SK-N-SH (cell line): Measurements from ENCODE around the gene ZXDC. TPM values are rescaled to one million over a fixed set of nuclear protein-coding genes. Genes with fewer than 3 reads are reported as not detected.

Experiments
- CTCF ChIA-PET: fragments of 300-600, 350-600 bp; formaldehyde crosslinking; extraction: SDS; loops from one replicate; lab custom pipeline; 2021; lab: Yijun Ruan, JAX
- POLR2A ChIA-PET: fragments of 350-600 bp; sonication (Branson Sonifier 250); formaldehyde crosslinking; extraction: SDS; loops from one replicate; lab custom pipeline; 2020; ENCODE audit warnings: antibody characterized with exemption, inconsistent platforms; lab: Yijun Ruan, JAX
- DNase-seq: peaks from one replicate; pipeline ENCODE4 v3.0.0; 2012
- H2AFZ ChIP-seq: fragments of 200-600 bp; sonication (generic); 2 replicates; pipeline ENCODE4 v1.8.1; 2016; ENCODE audit warnings: antibody characterized with exemption, mild to moderate bottlenecking, low read depth
- H3F3A ChIP-seq: fragments of 200-600 bp; sonication (generic); replicated peaks from 2 replicates; pipeline ENCODE3; 2016; ENCODE audit warnings: antibody characterized with exemption, mild to moderate bottlenecking; ENCODE audit not compliant: insufficient read depth
- H3K27ac ChIP-seq, 2 experiments: fragments of 200-500 bp in 1 of 2; fragments of 200-600 bp in 1 of 2; sonication (Bioruptor generic) in 1 of 2; sonication (generic), shearing (Covaris generic) in 1 of 2; 2 replicates each; pipeline versions ENCODE4 v1.5.1 to v1.6.1; 2014 to 2016; ENCODE audit warnings: low read depth in 2 of 2, inconsistent platforms in 1 of 2, low read length in 1 of 2, mild to moderate bottlenecking in 1 of 2, mixed read lengths in 1 of 2
- H3K27me3 ChIP-seq: fragments of 200-600 bp; sonication (generic), shearing (Covaris generic); 2 replicates; pipeline ENCODE4 v1.6.1; 2016; ENCODE audit warnings: mixed run types; ENCODE audit not compliant: insufficient read depth
- H3K36me3 ChIP-seq, 2 experiments: fragments of 200-500 bp in 1 of 2; fragments of 200-600 bp in 1 of 2; sonication (Bioruptor generic) in 1 of 2; sonication (generic) in 1 of 2; replicated peaks in 1 of 2; 2 replicates each; pipeline versions ENCODE3 to v1.5.1; 2014 to 2016; ENCODE audit warnings: low read length in 1 of 2, mild to moderate bottlenecking in 1 of 2; ENCODE audit not compliant: insufficient read depth in 2 of 2, control insufficient read depth in 1 of 2
- H3K4me1 ChIP-seq, 2 experiments: fragments of 200-500 bp in 1 of 2; fragments of 200-600 bp in 1 of 2; sonication (Bioruptor generic) in 1 of 2; sonication (generic), shearing (Covaris generic) in 1 of 2; 2 replicates each; pipeline versions ENCODE4 v1.5.1 to v1.6.1; 2014 to 2016; ENCODE audit warnings: low read depth in 1 of 2, low read length in 1 of 2, mixed run types in 1 of 2; ENCODE audit not compliant: insufficient read depth in 2 of 2, control insufficient read depth in 1 of 2
- H3K4me2 ChIP-seq: fragments of 200-600 bp; sonication (generic), shearing (Covaris generic); 2 replicates; pipeline ENCODE4 v1.6.1; 2017; ENCODE audit warnings: mixed run types
- H3K4me3 ChIP-seq, 2 experiments: fragments of 200-500 bp in 1 of 2; fragments of 200-600 bp in 1 of 2; sonication (Bioruptor generic) in 1 of 2; sonication (generic), shearing (Covaris generic) in 1 of 2; 2 replicates each; pipeline versions ENCODE4 v1.5.1 to v1.8.1; 2014 to 2016; ENCODE audit warnings: low read depth in 2 of 2, inconsistent platforms in 1 of 2, low read length in 1 of 2, mild to moderate bottlenecking in 1 of 2, mixed read lengths in 1 of 2, moderate library complexity in 1 of 2
- H3K79me2 ChIP-seq: fragments of 200-600 bp; sonication (generic); 2 replicates; pipeline ENCODE4 v1.8.1; 2017; ENCODE audit warnings: mild to moderate bottlenecking; ENCODE audit not compliant: insufficient read depth
- H3K9ac ChIP-seq: fragments of 200-600 bp; sonication (generic); 2 replicates; pipeline ENCODE4 v1.6.1; 2017; ENCODE audit warnings: mixed run types
- H3K9me2 ChIP-seq: fragments of 200-600 bp; sonication (generic); 2 replicates; pipeline ENCODE4 v1.6.1; 2017; ENCODE audit warnings: mixed run types
- H3K9me3 ChIP-seq: fragments of 200-600 bp; sonication (generic); 2 replicates; pipeline ENCODE4 v1.6.1; 2017; ENCODE audit warnings: mixed run types, mild to moderate bottlenecking, moderate library complexity
- H4K20me1 ChIP-seq: fragments of 200-600 bp; sonication (generic); 2 replicates; pipeline ENCODE4 v1.6.1; 2017; ENCODE audit warnings: mild to moderate bottlenecking, mixed run types; ENCODE audit not compliant: insufficient read depth
- CHD2 ChIP-seq: fragments of 150-350 bp; IDR thresholded peaks from 2 replicates; pipeline ENCODE4 v1.6.1; 2018; ENCODE audit warnings: low read length; ENCODE audit not compliant: partially characterized antibody
- CTCF ChIP-seq: fragments of 200-600 bp; sonication (generic); IDR thresholded peaks from 2 replicates; pipeline ENCODE4 v1.6.1; 2017; ENCODE audit warnings: antibody characterized with exemption, mild to moderate bottlenecking, moderate library complexity
- EP300 ChIP-seq, 2 experiments: IDR thresholded peaks; 2 replicates each; pipeline versions ENCODE4 v1.4.0 to v1.6.1; 2012; ENCODE audit warnings: borderline replicate concordance in 1 of 2, low read depth in 1 of 2, low read length in 1 of 2
- EZH2phosphoT487 ChIP-seq: fragments of 200-600 bp; sonication (generic); IDR thresholded peaks from 2 replicates; pipeline ENCODE4 v1.6.1; 2017; ENCODE audit warnings: low read depth, mixed run types, mild to moderate bottlenecking, antibody characterized with exemption, moderate library complexity, borderline replicate concordance
- FOXJ3 ChIP-seq: sonication (generic); formaldehyde crosslinking; IDR thresholded peaks from 2 replicates; pipeline ENCODE4 v1.5.1; 2020; ENCODE audit warnings: mild to moderate bottlenecking, missing genetic modification reagents
- GABPA ChIP-seq: IDR thresholded peaks from 2 replicates; pipeline ENCODE4 v1.4.0; 2012; ENCODE audit warnings: low read depth, mild to moderate bottlenecking
- GATA2 ChIP-seq: sonication (generic); formaldehyde crosslinking; IDR thresholded peaks from 2 replicates; pipeline ENCODE4 v1.5.0; 2020; ENCODE audit warnings: mild to moderate bottlenecking, missing genetic modification reagents
- IRF3 ChIP-seq: fragments of 150-350 bp; IDR thresholded peaks from 2 replicates; pipeline ENCODE4 v1.6.1; 2016; ENCODE audit warnings: mild to moderate bottlenecking, low read depth, low read length
- MAX ChIP-seq: IDR thresholded peaks from 2 replicates; pipeline ENCODE4 v1.4.0; 2012; ENCODE audit warnings: low read depth
- MXI1 ChIP-seq: IDR thresholded peaks from 2 replicates; pipeline ENCODE4 v1.6.1; 2012; ENCODE audit warnings: mild to moderate bottlenecking, low read depth, low read length, improper control_type of control experiment
- NFIC ChIP-seq: IDR thresholded peaks from 2 replicates; pipeline ENCODE4 v1.4.0; 2012; ENCODE audit warnings: borderline replicate concordance
- NRF1 ChIP-seq: IDR thresholded peaks from 2 replicates; pipeline ENCODE4 v1.6.1; 2012; ENCODE audit warnings: low read depth, mild to moderate bottlenecking, low read length
- POLR2AphosphoS5 ChIP-seq: IDR thresholded peaks from 2 replicates; pipeline ENCODE4 v1.6.1; 2012; ENCODE audit warnings: low read depth, low read length
- RAD21 ChIP-seq: IDR thresholded peaks from 2 replicates; pipeline ENCODE4 v1.6.1; 2012; ENCODE audit warnings: mild to moderate bottlenecking, low read length
- RCOR1 ChIP-seq: fragments of 150-350 bp; IDR thresholded peaks from 2 replicates; pipeline ENCODE4 v1.6.1; 2017; ENCODE audit warnings: antibody characterized with exemption, low read length
- RXRA ChIP-seq: IDR thresholded peaks from 2 replicates; pipeline ENCODE4 v1.4.0; 2012; ENCODE audit warnings: low read depth, mild to moderate bottlenecking, borderline replicate concordance
- SIN3A ChIP-seq: IDR thresholded peaks from 2 replicates; pipeline ENCODE4 v1.6.1; 2012; ENCODE audit warnings: low read depth, mild to moderate bottlenecking, low read length, moderate library complexity, borderline replicate concordance
- USF1 ChIP-seq: IDR thresholded peaks from 2 replicates; pipeline ENCODE4 v1.4.0; 2012; ENCODE audit warnings: low read depth, borderline replicate concordance
- USF2 ChIP-seq: fragments of 150-350 bp; IDR thresholded peaks from 2 replicates; pipeline ENCODE4 v1.6.1; 2017; ENCODE audit warnings: antibody characterized with exemption, low read length, low read depth, borderline replicate concordance
- YY1 ChIP-seq: IDR thresholded peaks from 2 replicates; pipeline ENCODE4 v1.4.0; 2012; ENCODE audit warnings: low read depth, mild to moderate bottlenecking
- WGBS: methylation state at CpG from one replicate; pipeline ENCODE4 v1.1.6; 2017; ENCODE audit warnings: low lambda C conversion rate; 5-methylcytosine and 5-hydroxymethylcytosine counted together
- polyA plus RNA-seq, 3 experiments: library from polyadenylated mRNA; depleted of rRNA; stranded (reverse); fragments of >200 nt; gene quantifications; 2 replicates each; pipeline ENCODE4 v1.2.3, GENCODE V29; 2012

Gene ZXDC
- polyA plus RNA-seq, 1 of the 3 experiments (the other 2 are of a cell fraction): 8.5 TPM

GRCh38 chr3:126481808-126482502 is 6.3 kb upstream of the ZXDC start:
- Histone ChIP-seq H3K27me3 (no peaks in the 10 kb centered on the region), H3K9ac (no peak overlapping the region), H3K9me3 (no peaks in the 10 kb centered on the region), H3K4me2 (no peak overlapping the region), H3K4me3 (no peak overlapping the region), H3K27ac (peak overlapping the region in 1 of 2 experiments; percentile 80; a peak in 2 of 4 replicates), H2AFZ (no peak overlapping the region), H3K79me2 (no peaks in the 10 kb centered on the region), H4K20me1 (no peaks in the 10 kb centered on the region), H3F3A (peaks cover 6% of the 10 kb centered on the region), H3K9me2 (no peaks in the 10 kb centered on the region), H3K4me1 (peaks cover 0 to 34% of the 10 kb centered on the region in 2 experiments; a peak in 1 of 4 replicates), H3K36me3 (no peaks in the 10 kb centered on the region)
- TF ChIP-seq MXI1 (peak; percentile 57; the same call in 1 of the 2 replicates), USF1 (no peak), CHD2 (no peak), IRF3 (no peak), FOXJ3 (no peak), RAD21 (no peak), NFIC (no peak), SIN3A (no peak), USF2 (no peak), MAX (no peak), RCOR1 (peak; percentile 8; the same call in 1 of the 2 replicates)
- peak; percentile 77 for DNase-seq
- POLR2A ChIA-PET: interaction anchor here (1.0 kb wide), 1 partner anchor 9 kb away, joined by 3 read pairs; no protein-coding TSS in a partner anchor
- 70% methylated on average over 13 of the region's 16 CpGs for WGBS
- CTCF ChIA-PET: interaction anchor here (1.0 kb wide), 1 partner anchor 41 kb away, joined by 3 read pairs; no protein-coding TSS in a partner anchor

- Histone ChIP-seq H3K27ac (peak overlapping the region in 1 of 2 experiments; percentile 80; a peak in 1 of 4 replicates), H3K4me1 (peaks cover 0 to 36% of the 10 kb centered on the region in 2 experiments; a peak in 1 of 4 replicates), H3K27me3 (no peaks in the 10 kb centered on the region), H3K9me3 (no peaks in the 10 kb centered on the region), H3K79me2 (no peaks in the 10 kb centered on the region), H3K9me2 (no peaks in the 10 kb centered on the region), H4K20me1 (no peaks in the 10 kb centered on the region), H3K9ac (no peak overlapping the region), H3K4me2 (no peak overlapping the region), H3K4me3 (no peak overlapping the region), H2AFZ (no peak overlapping the region), H3K36me3 (no peaks in the 10 kb centered on the region), H3F3A (peaks cover 6% of the 10 kb centered on the region)
- POLR2A ChIA-PET: no interaction called here
- no peak for DNase-seq
- WGBS: 83% methylated on average over 8 of the region's 8 CpGs
- CTCF ChIA-PET: interaction anchor here (1.0 kb wide), 1 partner anchor 42 kb away, joined by 3 read pairs; no protein-coding TSS in a partner anchor
- no peak for TF ChIP-seq YY1
- no peak for TF ChIP-seq RXRA
- no peak for TF ChIP-seq RCOR1
- TF ChIP-seq CTCF: no peak
- no peak for TF ChIP-seq NRF1
- TF ChIP-seq POLR2AphosphoS5: no peak
- TF ChIP-seq EZH2phosphoT487: no peak
- TF ChIP-seq USF2: no peak
- no peak for TF ChIP-seq EP300 (IDR thresholded peaks at IDR 0.05; ENCODE audit: borderline replicate concordance in 1 of 2, low read depth in 1 of 2, low read length in 1 of 2)
- no peak for TF ChIP-seq GATA2 (CRISPR knock-in tag)
- TF ChIP-seq GABPA: no peak
These were observed 5.2 kb upstream of the ZXDC start for GRCh38 chr3:126480861-126481260.
